Hepatocyte (in vitro differentiated cells): ENCODE results near the gene CUBN.

Source experiments
- CTCF ChIP-seq: fragments of 200-600 bp; sonication (generic); IDR thresholded peaks from 2 replicates; pipeline ENCODE4 v1.5.1; 2016; ENCODE audit warnings: antibody characterized with exemption, mild to moderate bottlenecking; ENCODE audit not compliant: poor library complexity
- EZH2 ChIP-seq: fragments of 200-600 bp; sonication (generic); IDR thresholded peaks from 2 replicates; pipeline ENCODE4 v1.6.1; 2016; ENCODE audit warnings: antibody characterized with exemption, mild to moderate bottlenecking, borderline replicate concordance
- EZH2phosphoT487 ChIP-seq: fragments of 200-600 bp; sonication (generic); IDR thresholded peaks from one replicate; pipeline ENCODE4 v1.6.1; 2018; ENCODE audit warnings: antibody characterized with exemption, mild to moderate bottlenecking, low read depth, moderate library complexity; ENCODE audit not compliant: unreplicated experiment, severe bottlenecking

- TF ChIP-seq CTCF (no peak), EZH2 (no peak), EZH2phosphoT487 (no peak)
Observed at GRCh38 chr10:16944402-16944801, 185.2 kb downstream of the CUBN start.
